ENCODE results near the gene AKAP10.
"Not testable (repeated sequence)": the region's sequence is repeated elsewhere in the genome, so short reads cannot be mapped to it uniquely, and the experiment has no call there.

The AKAP10 gene

GRCh38 chr17:19978805-19979211 lies 1.2 kb upstream of the AKAP10 start:
- no peak for DNase-seq (ENCODE audit: low read depth in 2 of 2)

GRCh38 chr17:19978209-19978802 lies 678 bp upstream of the AKAP10 start:
- no peak for DNase-seq (ENCODE audit: low read depth in 2 of 2)

GRCh38 chr17:19975601-19976000 lies 2.0 kb downstream of the AKAP10 start:
- DNase-seq (ENCODE audit: low read depth in 2 of 2) = no peak

GRCh38 chr17:19973156-19973555 lies 4.5 kb downstream of the AKAP10 start:
- DNase-seq (ENCODE audit: low read depth in 2 of 2) = no peak

- not testable (repeated sequence) for DNase-seq (ENCODE audit: low read depth in 2 of 2)
These were observed 14.7 kb downstream of the AKAP10 start for GRCh38 chr17:19962954-19963353.

GRCh38 chr17:19958023-19958422 lies 19.6 kb downstream of the AKAP10 start:
- DNase-seq (ENCODE audit: low read depth in 2 of 2) = no peak

GRCh38 chr17:19955099-19955498 lies 22.5 kb downstream of the AKAP10 start:
- DNase-seq (ENCODE audit: low read depth in 2 of 2) = no peak

- not testable (repeated sequence) for DNase-seq (ENCODE audit: low read depth in 2 of 2)
These were observed 26.2 kb downstream of the AKAP10 start for GRCh38 chr17:19951411-19951810.

GRCh38 chr17:19950624-19951195 lies 26.9 kb downstream of the AKAP10 start:
- DNase-seq (ENCODE audit: low read depth in 2 of 2) = not testable (repeated sequence)

GRCh38 chr17:19948116-19948943 lies 29.3 kb downstream of the AKAP10 start:
- no peak for DNase-seq (ENCODE audit: low read depth in 2 of 2)

- no peak for DNase-seq (ENCODE audit: low read depth in 2 of 2)
These were observed 30.7 kb downstream of the AKAP10 start for GRCh38 chr17:19946921-19947320.

- no peak for DNase-seq (ENCODE audit: low read depth in 2 of 2)
These were observed 32.5 kb downstream of the AKAP10 start for GRCh38 chr17:19945009-19945626.

GRCh38 chr17:19943599-19943998 lies 34.0 kb downstream of the AKAP10 start:
- DNase-seq (ENCODE audit: low read depth in 2 of 2) = no peak

- no peak for DNase-seq (ENCODE audit: low read depth in 2 of 2)
These were observed 34.6 kb downstream of the AKAP10 start for GRCh38 chr17:19943026-19943425.

GRCh38 chr17:19940722-19941464 lies 36.7 kb downstream of the AKAP10 start:
- DNase-seq (ENCODE audit: low read depth in 2 of 2) = no peak

GRCh38 chr17:19939993-19940721 lies 37.5 kb downstream of the AKAP10 start:
- DNase-seq (ENCODE audit: low read depth in 2 of 2) = no peak

GRCh38 chr17:19938736-19939135 lies 38.9 kb downstream of the AKAP10 start:
- no peak for DNase-seq (ENCODE audit: low read depth in 2 of 2)

GRCh38 chr17:19937522-19937921 lies 40.1 kb downstream of the AKAP10 start:
- DNase-seq (ENCODE audit: low read depth in 2 of 2) = no peak

GRCh38 chr17:19935169-19935568 lies 42.5 kb downstream of the AKAP10 start:
- no peak for DNase-seq (ENCODE audit: low read depth in 2 of 2)

- DNase-seq (ENCODE audit: low read depth in 2 of 2) = no peak
These were observed 44.0 kb downstream of the AKAP10 start for GRCh38 chr17:19933628-19934027.

- DNase-seq (ENCODE audit: low read depth in 2 of 2) = no peak
These were observed 44.4 kb downstream of the AKAP10 start for GRCh38 chr17:19933221-19933620.
